ENCODE data around the gene DPP10. TPM values are rescaled to one million over a fixed set of nuclear protein-coding genes. Genes with fewer than 3 reads are reported as not detected.

Gene DPP10
- total RNA-seq, 4 donors from 2014 or later = 0.09 to 4.0 (median 0.38) TPM; not detected in 1

- 24 to 32% methylated on average over 2 of the region's 2 CpGs for WGBS, 2 donors
- Histone ChIP-seq H3K9me3 (no peaks in the 10 kb centered on the region), H3K27me3 (no peaks in the 10 kb centered on the region), H3K4me3 (no peak overlapping the region), H3K4me1 (no peaks in the 10 kb centered on the region), H3K27ac (no peak overlapping the region), H3K36me3 (no peaks in the 10 kb centered on the region)
- no peak for DNase-seq
- intact Hi-C loops (cut with DNase I) = no loop called here
- TF ChIP-seq CTCF (IDR thresholded peaks at IDR 0.05) (no peak), POLR2A (IDR thresholded peaks at IDR 0.05) (no peak)
These were observed 615.0 kb downstream of the DPP10 start for GRCh38 chr2:115057473-115057872.

GRCh38 chr2:115070002-115070401 is 627.6 kb downstream of the DPP10 start:
- Histone ChIP-seq H3K9me3 (no peaks in the 10 kb centered on the region), H3K4me1 (no peaks in the 10 kb centered on the region), H3K4me3 (no peak overlapping the region), H3K27ac (no peak overlapping the region), H3K27me3 (no peaks in the 10 kb centered on the region), H3K36me3 (no peaks in the 10 kb centered on the region)
- DNase-seq = no peak
- intact Hi-C loops (cut with DNase I) = no loop called here
- TF ChIP-seq CTCF (IDR thresholded peaks at IDR 0.05) = no peak
- TF ChIP-seq POLR2A (IDR thresholded peaks at IDR 0.05) = no peak

GRCh38 chr2:115071534-115071933 is 629.1 kb downstream of the DPP10 start:
- Histone ChIP-seq H3K27ac (no peak overlapping the region), H3K4me1 (no peaks in the 10 kb centered on the region), H3K4me3 (no peak overlapping the region), H3K27me3 (no peaks in the 10 kb centered on the region), H3K9me3 (no peaks in the 10 kb centered on the region), H3K36me3 (no peaks in the 10 kb centered on the region)
- 44 to 60% methylated on average over 4 of the region's 4 CpGs for WGBS, 2 donors
- intact Hi-C loops (cut with DNase I) = no loop called here
- no peak for DNase-seq
- TF ChIP-seq CTCF (IDR thresholded peaks at IDR 0.05) = no peak
- TF ChIP-seq POLR2A (IDR thresholded peaks at IDR 0.05) = no peak

- WGBS, 2 donors = 76 to 86% methylated on average over 2 of the region's 2 CpGs
- TF ChIP-seq POLR2A (IDR thresholded peaks at IDR 0.05) (no peak), CTCF (IDR thresholded peaks at IDR 0.05) (no peak)
- DNase-seq = no peak
- Histone ChIP-seq H3K4me1 (no peaks in the 10 kb centered on the region), H3K27me3 (no peaks in the 10 kb centered on the region), H3K36me3 (no peaks in the 10 kb centered on the region), H3K27ac (no peak overlapping the region), H3K9me3 (no peaks in the 10 kb centered on the region), H3K4me3 (no peak overlapping the region)
- intact Hi-C loops (cut with DNase I) = no loop called here
These were observed 633.4 kb downstream of the DPP10 start for GRCh38 chr2:115075800-115076199.

GRCh38 chr2:115077626-115078025 is 635.2 kb downstream of the DPP10 start:
- no peaks in the 10 kb centered on the region for H3K9me3 ChIP-seq
- H3K36me3 ChIP-seq = no peaks in the 10 kb centered on the region
- no peaks in the 10 kb centered on the region for H3K4me1 ChIP-seq
- WGBS, 2 donors = 13 to 33% methylated on average over 1 of the region's 1 CpG
- no peak for TF ChIP-seq CTCF (IDR thresholded peaks at IDR 0.05)
- TF ChIP-seq POLR2A (IDR thresholded peaks at IDR 0.05) = no peak
- H3K4me3 ChIP-seq = no peak overlapping the region
- H3K27ac ChIP-seq = no peak overlapping the region
- DNase-seq = no peak
- no peaks in the 10 kb centered on the region for H3K27me3 ChIP-seq
- intact Hi-C loops (cut with DNase I) = no loop called here

Measured in esophagus squamous epithelium (tissue), 5 donors.